Activated CD4-positive, alpha-beta T cell treated with anti-CD3 and anti-CD28 coated beads, Interleukin-2, amount 10 ng/mL, durations not matched to agents 7 days and 5 days (primary cell): ENCODE data around the gene C1orf198. TPM values are rescaled to one million over a fixed set of nuclear protein-coding genes. Genes with fewer than 3 reads are reported as not detected.

Experiments used
- CTCF ChIA-PET: fragments of 350-600 bp; sonication (Branson Sonifier 250); formaldehyde crosslinking; loops from one replicate; lab custom pipeline; 2021; ENCODE audit warnings: antibody characterized with exemption; lab: Charles Lee
- POLR2A ChIA-PET: fragments of 350-600 bp; sonication (Branson Sonifier 250); formaldehyde crosslinking; loops from one replicate; lab custom pipeline; 2021; ENCODE audit warnings: antibody characterized with exemption; lab: Charles Lee
- DNase-seq: peaks from one replicate; pipeline ENCODE4 v3.0.0-alpha.2; 2020
- H3K27ac Mint-ChIP-seq: one replicate; pipeline ENCODE4 v1.8.0; 2021; ENCODE audit warnings: mild to moderate bottlenecking, moderate library complexity, mixed read lengths
- H3K27me3 Mint-ChIP-seq: one replicate; pipeline ENCODE4 v1.8.0; 2021; ENCODE audit warnings: mixed read lengths
- H3K36me3 Mint-ChIP-seq: one replicate; pipeline ENCODE4 v1.8.0; 2021; ENCODE audit warnings: low read depth, mixed read lengths
- H3K4me1 Mint-ChIP-seq: one replicate; pipeline ENCODE4 v1.8.0; 2021; ENCODE audit warnings: mixed read lengths
- H3K4me3 Mint-ChIP-seq: one replicate; pipeline ENCODE4 v1.8.0; 2021; ENCODE audit warnings: mild to moderate bottlenecking, moderate library complexity, mixed read lengths
- H3K9me3 Mint-ChIP-seq: one replicate; pipeline ENCODE4 v1.8.0; 2021; ENCODE audit warnings: mixed read lengths
- total RNA-seq, 2 experiments: library from RNA; stranded (reverse); gene quantifications; one replicate each; pipeline ENCODE4 v1.2.3, GENCODE V29; 2021

C1orf198 gene
- total RNA-seq, 2 experiments from 2014 or later: 2.0 to 2.4 TPM

DNA sequence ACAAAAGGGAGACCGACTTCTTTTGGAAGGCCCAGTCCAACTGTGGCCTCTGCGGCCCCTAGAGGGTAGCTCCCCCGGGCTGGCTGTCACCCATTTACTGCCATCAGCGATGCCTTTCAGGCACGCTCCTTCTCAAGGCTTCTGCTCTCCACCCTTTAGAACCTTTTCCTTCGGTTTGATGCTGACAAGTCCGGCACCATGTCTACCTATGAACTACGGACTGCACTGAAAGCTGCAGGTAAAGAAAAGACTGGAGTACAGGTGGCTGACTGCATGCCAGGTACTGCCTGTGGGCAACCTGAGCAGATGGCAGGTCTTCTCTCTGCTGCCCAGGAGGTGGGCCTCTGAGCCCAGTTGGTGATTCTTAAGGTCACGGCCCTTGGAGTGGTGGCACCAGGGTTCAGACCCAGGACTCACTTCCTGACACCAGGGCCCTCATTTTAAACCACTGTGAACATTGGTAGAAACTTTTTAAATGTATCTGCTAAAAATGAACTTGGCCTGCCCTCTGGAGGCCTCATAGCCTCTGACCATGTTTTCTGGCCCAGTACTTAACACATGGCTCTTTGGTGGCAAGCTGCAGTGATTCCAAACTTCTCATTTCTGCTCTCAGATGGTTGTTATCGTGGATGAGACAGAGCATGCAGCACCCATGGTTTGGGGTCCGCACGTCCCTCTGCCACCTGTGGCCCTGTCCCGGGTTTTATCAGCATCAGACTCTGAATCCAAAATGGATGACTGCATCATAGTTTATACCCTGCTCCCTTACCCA is 75.4 kb downstream of the C1orf198 start:
- CTCF ChIA-PET: no interaction called here
- no peaks in the 10 kb centered on the region for H3K9me3 Mint-ChIP-seq
- DNase-seq: no peak
- peaks cover 3% of the 10 kb centered on the region for H3K27me3 Mint-ChIP-seq
- no peaks in the 10 kb centered on the region for H3K4me1 Mint-ChIP-seq
- H3K4me3 Mint-ChIP-seq: no peak overlapping the region
- H3K36me3 Mint-ChIP-seq: no peaks in the 10 kb centered on the region
- H3K27ac Mint-ChIP-seq: no peak overlapping the region
- POLR2A ChIA-PET: no interaction called here

DNA sequence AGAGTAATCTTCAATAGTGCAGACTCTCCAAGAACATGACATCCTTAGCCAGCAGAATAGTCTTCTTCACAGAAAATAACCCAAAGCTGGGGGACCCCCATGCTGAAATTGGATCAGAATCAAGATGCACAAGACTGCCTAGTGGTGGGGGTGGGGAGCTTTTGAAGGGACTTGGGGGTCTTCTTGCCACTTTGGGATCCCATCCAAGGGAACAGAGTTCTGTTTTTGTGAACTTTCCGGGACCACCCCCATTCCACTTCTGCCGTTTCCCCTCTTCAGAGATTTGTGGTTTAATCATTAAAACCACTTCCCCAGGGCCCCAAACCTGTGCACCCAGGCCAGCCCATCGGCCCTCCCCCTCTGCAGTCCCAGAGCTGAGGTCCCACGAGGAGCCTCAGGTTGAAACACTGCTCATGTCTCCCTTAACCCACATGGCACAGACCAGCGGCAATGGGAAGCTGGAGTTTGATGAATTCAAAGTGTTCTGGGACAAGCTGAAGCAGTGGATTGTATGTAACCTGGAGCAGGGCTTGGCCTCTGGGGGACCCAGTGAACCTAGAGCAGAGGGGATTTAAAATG is 76.2 kb downstream of the C1orf198 start:
- Mint-ChIP-seq H3K4me3 (no peak overlapping the region), H3K4me1 (no peaks in the 10 kb centered on the region), H3K27me3 (peaks cover 3% of the 10 kb centered on the region), H3K27ac (no peak overlapping the region), H3K9me3 (no peaks in the 10 kb centered on the region), H3K36me3 (no peaks in the 10 kb centered on the region)
- no peak for DNase-seq
- CTCF ChIA-PET: no interaction called here
- POLR2A ChIA-PET: no interaction called here

GRCh38 chr1:230790026-230790425 is 78.3 kb downstream of the C1orf198 start:
- Mint-ChIP-seq H3K4me3 (no peak overlapping the region), H3K9me3 (no peaks in the 10 kb centered on the region), H3K4me1 (no peaks in the 10 kb centered on the region), H3K36me3 (no peaks in the 10 kb centered on the region), H3K27ac (no peak overlapping the region), H3K27me3 (peaks cover 3% of the 10 kb centered on the region)
- DNase-seq: no peak
- ChIA-PET CTCF (no interaction called here), POLR2A (no interaction called here)

GRCh38 chr1:230788561-230789275 is 79.6 kb downstream of the C1orf198 start:
- H3K9me3 Mint-ChIP-seq: no peaks in the 10 kb centered on the region
- no peak for DNase-seq
- CTCF ChIA-PET: interaction anchor here (1.4 to 1.5 kb wide), 2 partner anchors 13 to 16 kb away, joined by 3 to 5 read pairs; no protein-coding TSS in a partner anchor
- H3K36me3 Mint-ChIP-seq: no peaks in the 10 kb centered on the region
- POLR2A ChIA-PET: no interaction called here
- no peak overlapping the region for H3K27ac Mint-ChIP-seq
- H3K4me1 Mint-ChIP-seq: no peaks in the 10 kb centered on the region
- H3K27me3 Mint-ChIP-seq: peaks cover 3% of the 10 kb centered on the region
- no peak overlapping the region for H3K4me3 Mint-ChIP-seq

DNA sequence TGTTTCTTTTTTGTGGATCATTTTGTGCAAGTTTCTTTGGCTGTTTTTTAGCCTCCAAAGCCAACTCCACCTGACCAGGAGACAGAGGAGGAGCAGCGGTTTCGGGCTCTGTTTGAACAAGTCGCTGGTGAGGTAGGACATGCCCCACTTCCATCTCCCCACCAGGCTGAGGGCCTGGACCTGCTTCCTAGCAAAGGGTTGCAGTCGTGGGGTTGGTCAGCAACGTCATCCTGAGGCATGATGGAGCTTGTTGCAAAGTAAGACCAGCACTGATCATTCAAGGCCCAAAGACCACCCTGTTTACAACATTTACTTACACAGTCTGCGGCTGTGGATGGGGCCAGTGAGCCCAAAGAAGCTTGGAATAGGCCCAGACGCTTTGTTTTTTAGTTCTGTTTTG is 80.8 kb downstream of the C1orf198 start:
- no peaks in the 10 kb centered on the region for H3K9me3 Mint-ChIP-seq
- no peaks in the 10 kb centered on the region for H3K4me1 Mint-ChIP-seq
- ChIA-PET CTCF (interaction anchor here (1.0 to 1.5 kb wide), 3 partner anchors 14 to 34 kb away, joined by 3 to 5 read pairs (median 3); no protein-coding TSS in a partner anchor), POLR2A (no interaction called here)
- H3K36me3 Mint-ChIP-seq: no peaks in the 10 kb centered on the region
- no peak overlapping the region for H3K27ac Mint-ChIP-seq
- no peak overlapping the region for H3K4me3 Mint-ChIP-seq
- DNase-seq: no peak
- peaks cover 3% of the 10 kb centered on the region for H3K27me3 Mint-ChIP-seq

Other genes with a start within 250 kb of the C1orf198 start
- 10 to 100 TPM; 27.1 to 27.3 TPM for gene COG2, start 226.0 kb downstream of the C1orf198 start, total RNA-seq
- not detected for gene AGT, start 154.4 kb downstream of the C1orf198 start, total RNA-seq
- not detected for gene CAPN9, start 121.1 kb downstream of the C1orf198 start, total RNA-seq
- gene TTC13, start 110.3 kb upstream of the C1orf198 start, total RNA-seq: 10 to 100 TPM; 35.4 to 39.2 TPM
- gene ARV1, start 110.6 kb upstream of the C1orf198 start, total RNA-seq: 10 to 100 TPM; 13.5 to 17.7 TPM
- gene FAM89A, start 171.7 kb upstream of the C1orf198 start, total RNA-seq: 1 to 10 TPM; 5.0 to 5.5 TPM